GM18507 (cell line): ENCODE data around the gene TTC23.

Source experiments
- DNase-seq: peaks from one replicate; pipeline ENCODE4 v3.0.0; 2011; ENCODE audit warnings: low read depth; ENCODE audit not compliant: insufficient read length; ENCODE audit errors: extremely low spot score
- FAIRE-seq: peaks from 2 replicates; lab custom pipeline; 2011; peaks lifted over from hg19 to GRCh38; lab: Jason Lieb, UNC

Gene TTC23, protein sequence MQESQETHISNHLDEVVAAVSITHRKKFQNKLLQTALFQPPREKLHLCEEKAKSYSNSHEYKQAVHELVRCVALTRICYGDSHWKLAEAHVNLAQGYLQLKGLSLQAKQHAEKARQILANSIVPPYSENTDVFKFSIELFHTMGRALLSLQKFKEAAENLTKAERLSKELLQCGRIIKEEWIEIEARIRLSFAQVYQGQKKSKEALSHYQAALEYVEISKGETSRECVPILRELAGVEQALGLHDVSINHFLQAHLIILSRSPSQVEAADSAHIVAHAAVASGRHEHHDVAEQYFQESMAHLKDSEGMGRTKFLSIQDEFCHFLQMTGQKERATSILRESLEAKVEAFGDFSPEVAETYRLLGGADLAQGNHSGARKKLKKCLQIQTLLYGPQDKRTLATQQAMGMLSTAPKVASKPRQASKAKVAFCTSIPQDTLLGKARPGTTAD

DNA sequence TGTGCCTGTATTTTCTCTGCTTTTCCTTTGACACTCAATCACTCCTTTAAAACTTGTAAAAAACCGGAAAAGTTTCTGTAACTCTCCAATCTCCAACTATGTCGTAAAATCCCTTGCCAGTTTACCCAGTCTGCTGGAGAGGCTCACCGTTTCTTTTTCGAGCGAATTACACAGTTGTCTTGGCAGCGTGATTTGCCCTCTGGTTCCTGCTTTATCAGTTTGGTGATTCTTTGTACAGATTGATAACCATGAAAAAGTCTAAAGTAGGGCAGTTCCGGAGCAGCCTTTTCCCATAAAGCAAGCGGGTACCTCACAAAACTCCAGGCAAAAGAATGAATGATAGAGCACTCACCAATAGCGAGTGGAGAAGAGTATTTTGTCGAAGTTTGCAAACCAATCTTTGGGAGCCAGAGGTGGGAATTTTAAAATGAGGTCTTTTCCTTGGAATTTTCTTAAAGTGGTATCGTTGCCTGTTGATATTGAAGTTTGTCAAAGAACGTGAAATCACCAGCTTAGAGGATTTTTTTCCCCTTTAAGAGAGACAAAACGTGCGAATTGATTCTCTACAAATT, at the start of gene TTC23:
TTC23 (minus strand) TSS at position 312 of the 572 bp plus-strand sequence. CDS start 20,869 bp downstream, outside the sequence.
- DNase-seq (no peak), FAIRE-seq (no peak)

DNA sequence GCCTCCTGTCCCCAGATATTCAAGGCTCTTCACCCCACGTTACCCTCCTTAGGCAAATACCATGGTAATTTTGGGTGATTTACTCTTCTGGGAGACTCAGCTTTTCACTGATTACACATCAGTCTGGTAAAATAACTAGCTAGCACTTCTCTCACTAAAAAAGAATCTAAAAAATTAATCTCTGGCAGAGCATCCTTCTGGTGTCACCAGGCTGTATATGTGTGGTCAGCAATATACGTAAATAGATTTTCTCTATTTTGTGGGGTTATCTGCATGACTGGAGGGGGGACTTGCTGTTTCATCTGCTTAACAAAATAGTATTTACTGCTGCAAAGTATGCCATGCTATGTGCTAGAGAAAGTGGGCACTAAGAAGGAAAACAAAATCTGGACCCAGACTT, 47.0 kb upstream of the TTC23 start:
- no peak for DNase-seq
- no peak for FAIRE-seq

DNA sequence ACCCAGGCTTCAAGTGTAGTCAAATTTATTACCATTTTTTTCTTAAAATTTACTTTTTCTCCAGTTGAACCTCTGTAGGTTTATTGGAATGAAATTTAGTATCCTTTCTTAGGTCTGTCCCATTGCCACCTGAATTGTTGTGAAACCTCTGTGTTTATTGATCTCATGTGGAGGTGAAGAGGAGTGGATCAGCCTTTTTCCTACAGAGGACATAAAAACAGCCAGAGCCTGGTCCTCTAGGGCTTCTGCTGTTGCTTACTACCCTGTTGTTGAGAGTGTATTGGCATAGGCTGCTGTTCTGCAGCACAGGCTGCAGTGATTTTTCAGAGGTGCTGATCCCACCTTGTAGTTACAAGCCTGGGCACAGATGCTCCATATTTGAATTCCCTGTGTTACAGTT, 46.5 kb upstream of the TTC23 start:
- DNase-seq (no peak), FAIRE-seq (no peak)

GRCh38 chr15:99291643-99292042, 42.3 kb upstream of the TTC23 start:
- no peak for DNase-seq
- FAIRE-seq = no peak

DNA sequence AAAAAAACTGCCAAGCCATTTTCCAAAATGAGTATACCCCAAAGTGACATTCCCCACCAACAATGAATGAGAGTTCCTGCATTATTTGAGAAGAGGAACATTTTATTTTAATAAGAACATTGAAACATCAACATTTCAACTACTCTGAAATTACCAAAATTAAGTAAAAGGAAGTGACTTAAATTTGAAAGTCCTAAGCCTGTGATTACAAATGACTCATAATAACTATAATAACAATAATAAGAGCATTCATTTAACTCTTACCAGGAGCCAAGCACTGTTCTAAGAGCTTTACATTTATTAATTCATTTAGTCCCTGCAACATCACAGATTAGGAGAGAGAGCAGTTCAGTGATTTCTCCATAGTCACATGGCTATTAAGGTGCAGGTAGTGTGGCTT, 34.3 kb upstream of the TTC23 start:
- no peak for FAIRE-seq

DNA sequence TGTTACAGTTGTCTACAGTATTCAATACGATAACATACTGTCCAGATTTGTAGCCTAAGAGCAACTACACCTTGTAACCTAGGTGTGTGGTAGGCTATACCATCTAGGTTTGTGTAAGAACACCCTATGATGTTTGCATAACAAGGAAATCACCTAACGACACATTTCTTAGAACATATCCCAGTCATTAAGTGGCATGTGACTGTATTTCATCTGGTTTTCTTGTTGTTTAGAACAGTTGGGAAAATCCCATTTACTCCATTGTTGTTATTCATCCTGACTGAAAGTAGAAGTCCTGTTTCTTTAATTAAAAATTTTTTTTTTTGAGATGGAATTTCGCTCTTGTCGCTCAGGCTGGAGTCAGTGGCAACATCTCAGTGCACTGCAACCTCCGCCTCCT, 33.2 kb upstream of the TTC23 start:
- no peak for FAIRE-seq

More for the DNA sequence above, 34.3 kb upstream of the TTC23 start:
- no peak for DNase-seq

GRCh38 chr15:99282121-99282520, 32.7 kb upstream of the TTC23 start:
- DNase-seq (no peak), FAIRE-seq (no peak)

More for the DNA sequence above, 33.2 kb upstream of the TTC23 start:
- DNase-seq = no peak

DNA sequence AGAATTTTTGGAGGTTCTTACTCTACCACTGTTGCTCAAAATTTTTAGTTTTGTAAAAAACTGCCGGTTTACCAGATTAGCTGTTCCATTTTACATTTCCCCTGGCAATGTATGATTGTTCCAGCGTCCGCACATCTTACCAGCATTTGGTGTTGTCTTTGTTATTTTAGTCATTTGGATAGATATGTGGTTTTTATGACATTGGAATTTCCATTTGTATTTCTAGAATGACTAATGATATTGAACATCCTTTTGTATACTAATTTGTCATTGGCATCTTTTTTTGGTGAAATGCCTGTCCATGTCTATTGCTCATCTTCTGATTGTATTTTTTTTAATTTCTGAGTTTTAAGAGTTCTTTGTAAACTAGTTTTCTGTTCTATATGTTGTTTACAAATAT, 30.4 kb upstream of the TTC23 start:
- FAIRE-seq = no peak
- DNase-seq = no peak

DNA sequence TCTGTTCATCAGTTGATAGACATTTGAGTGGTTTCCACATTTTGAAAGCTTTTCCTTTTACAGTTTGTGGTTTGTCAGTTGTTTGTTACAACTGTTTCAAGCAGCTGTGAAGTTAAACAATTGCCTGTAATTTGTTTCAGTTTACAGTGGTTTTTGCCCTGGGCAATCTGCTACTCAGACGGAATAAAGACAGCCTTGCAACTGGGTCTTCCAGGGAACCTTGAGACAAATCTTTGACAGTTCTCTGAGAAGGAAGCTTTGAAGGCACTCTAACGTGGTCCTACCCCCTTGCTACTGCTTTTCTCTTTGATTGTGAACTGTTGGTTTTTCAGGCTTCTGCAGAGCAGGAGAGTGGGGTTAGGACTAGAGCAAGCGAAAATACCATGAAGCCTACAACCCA, 29.9 kb upstream of the TTC23 start:
- FAIRE-seq (peak; percentile 35), DNase-seq (no peak)

DNA sequence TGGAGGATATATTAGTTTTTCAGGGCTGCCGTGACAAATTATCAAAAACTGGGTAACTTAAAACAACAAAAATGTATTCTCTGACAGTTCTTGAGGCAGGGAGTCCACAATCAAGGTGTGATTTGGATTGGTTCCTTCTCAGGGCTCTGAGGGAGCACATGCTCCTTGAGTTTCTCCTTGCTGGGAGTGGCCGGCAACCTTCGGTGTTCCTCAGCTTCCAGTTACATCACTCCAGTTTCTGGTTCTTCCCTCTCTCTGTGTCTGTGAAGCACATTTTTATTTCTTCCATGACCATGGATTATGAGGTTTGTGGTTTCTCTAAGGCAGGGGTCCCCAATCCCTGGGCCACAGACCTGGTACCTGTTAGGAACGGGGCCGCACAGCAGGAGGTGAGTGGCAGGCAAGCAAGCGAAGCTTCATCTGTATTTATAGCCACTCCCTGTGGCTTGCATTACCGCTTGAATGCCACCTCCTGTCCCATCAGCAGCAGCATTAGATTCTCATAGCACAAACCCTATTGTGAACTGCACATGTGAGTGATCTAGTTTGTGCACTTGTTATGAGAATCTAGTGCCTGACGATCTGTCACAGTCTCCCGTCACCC, 26.2 kb upstream of the TTC23 start:
- DNase-seq (no peak), FAIRE-seq (no peak)

DNA sequence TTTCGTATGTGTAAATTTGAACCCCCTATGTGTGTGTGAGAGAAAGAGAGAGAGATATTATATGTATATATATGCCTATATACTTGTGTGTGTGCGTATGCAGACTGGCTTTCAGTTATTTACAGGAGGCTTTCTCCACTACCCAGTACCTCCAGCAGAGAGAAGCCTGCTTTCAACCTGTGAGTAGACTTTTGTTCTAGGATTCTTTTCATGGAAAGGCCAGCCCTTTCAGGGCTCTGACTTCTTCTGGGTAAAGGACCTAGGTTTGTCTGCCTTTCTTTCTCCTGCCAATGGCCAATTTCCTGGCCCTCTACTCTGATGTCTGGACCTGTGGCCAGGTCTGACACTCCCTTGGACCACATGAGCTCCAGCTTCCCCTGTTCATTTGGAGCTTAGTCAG, 25.7 kb upstream of the TTC23 start:
- DNase-seq (no peak), FAIRE-seq (no peak)

GRCh38 chr15:99273801-99274200, 24.4 kb upstream of the TTC23 start:
- no peak for DNase-seq
- no peak for FAIRE-seq

- no peak for DNase-seq
- FAIRE-seq = no peak
Observed at GRCh38 chr15:99268431-99268830, 19.1 kb upstream of the TTC23 start.

DNA sequence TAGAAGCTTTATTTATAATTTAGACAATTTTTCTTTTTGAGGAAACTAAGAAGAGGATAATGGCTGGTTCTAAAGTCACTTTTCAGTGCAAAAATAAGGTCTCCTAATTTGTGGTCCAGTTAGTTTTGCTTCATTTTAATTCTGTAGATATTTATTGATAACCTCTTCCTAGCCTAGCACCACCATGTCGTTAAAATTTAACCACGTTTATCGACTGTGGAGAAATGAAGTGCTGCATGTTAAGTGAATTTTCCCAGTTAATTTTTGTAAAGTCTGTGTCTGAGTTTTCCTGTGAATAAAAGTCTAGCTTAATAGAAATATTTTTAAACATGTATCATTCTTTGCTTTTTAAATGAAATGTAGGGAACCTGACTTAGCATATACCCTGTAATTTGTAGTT, 18.6 kb upstream of the TTC23 start:
- no peak for FAIRE-seq
- no peak for DNase-seq

DNA sequence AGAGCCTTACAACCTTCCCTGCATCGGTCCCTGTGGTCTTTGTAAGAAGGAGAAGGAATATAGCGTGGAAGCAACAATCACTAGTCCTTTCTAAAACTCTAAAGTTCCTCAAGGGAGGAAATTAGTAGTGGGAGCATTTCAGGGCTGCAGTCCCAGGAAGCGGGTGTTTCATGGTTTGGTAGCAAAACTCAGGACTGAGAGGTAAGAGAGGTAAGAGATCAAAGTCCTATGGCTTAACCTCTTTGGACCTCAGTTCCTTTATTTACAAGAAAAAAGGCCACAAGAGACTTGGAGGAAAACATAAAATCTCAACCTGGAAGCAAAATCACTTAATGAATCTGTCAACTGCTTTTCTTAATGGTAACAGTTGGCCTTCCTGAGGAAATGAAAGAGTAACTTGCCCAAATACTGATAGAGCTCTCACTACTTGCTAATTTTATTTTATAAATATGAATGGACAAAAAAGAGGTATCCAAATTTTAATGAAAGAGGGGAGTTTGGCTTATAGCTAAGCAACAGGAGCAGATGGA, 16.2 kb upstream of the TTC23 start:
- DNase-seq = no peak
- no peak for FAIRE-seq

- FAIRE-seq (no peak), DNase-seq (no peak)
Observed at GRCh38 chr15:99264125-99264524, 14.7 kb upstream of the TTC23 start.

- FAIRE-seq (no peak), DNase-seq (no peak)
Observed at GRCh38 chr15:99257107-99257750, 7.8 kb upstream of the TTC23 start.

DNA sequence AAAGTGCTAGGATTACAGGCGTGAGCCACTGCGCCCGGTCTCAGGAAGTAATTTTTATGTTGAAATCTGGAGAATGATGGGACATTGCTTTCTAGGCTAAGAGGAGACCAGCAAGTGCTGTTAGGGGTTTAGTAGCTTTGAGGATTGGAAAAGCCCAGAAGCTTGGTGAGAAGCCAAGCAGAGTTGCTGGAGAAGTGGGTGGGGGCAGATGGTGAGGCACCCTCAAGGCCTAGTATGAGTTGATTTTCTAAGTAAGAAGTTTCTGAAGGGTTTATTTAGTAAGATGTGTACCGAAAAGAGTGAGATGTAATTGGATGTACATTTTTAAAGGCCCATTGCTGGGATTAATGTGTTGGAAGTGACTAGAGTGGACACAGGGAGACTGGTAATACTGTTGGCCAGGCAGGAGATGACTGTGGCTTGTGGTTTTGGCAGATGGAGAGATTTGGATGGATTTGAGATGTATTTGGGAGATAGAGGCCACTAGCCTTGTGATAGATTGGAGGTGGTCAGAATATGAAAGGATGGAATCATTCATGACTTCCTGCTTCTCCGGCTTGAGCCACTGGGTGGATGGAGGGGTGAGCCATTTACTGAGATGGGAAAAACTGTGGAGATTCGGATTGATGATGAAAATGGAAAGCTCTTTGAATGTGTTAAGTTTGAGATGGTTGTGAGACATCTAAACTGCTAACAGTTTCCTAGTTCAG, 4.2 kb upstream of the TTC23 start:
- FAIRE-seq (no peak), DNase-seq (no peak)

DNA sequence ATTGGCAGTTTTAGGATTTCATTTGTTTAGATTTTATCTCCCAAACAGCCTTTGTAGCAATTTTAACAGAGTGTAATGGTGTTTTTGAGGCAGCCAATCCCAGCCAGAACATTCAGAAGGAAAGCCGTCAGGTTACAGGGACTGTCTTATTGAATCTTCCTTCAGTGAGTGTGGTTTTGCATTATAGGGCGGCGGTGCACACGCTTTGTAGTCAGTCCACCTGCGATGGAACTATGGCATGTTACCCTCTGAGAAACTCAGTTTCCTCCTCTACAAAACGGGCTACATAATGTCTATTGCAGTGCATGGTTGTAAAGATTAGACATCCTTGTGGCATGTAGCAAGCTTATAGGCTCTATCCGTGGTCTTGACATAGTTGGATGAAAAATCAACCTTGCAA, 2.9 kb upstream of the TTC23 start:
- peak; percentile 54 for FAIRE-seq

More for the DNA sequence above, 2.9 kb upstream of the TTC23 start:
- DNase-seq = no peak
